Endothelial cell (in vitro differentiated cells): ENCODE measurements around the gene C20orf144. TPM values are rescaled to one million over a fixed set of nuclear protein-coding genes. Genes with fewer than 3 reads are reported as not detected.

Experiments used
- DNase-seq: peaks from one replicate; pipeline ENCODE4 v3.0.0; 2021; ENCODE audit warnings: low spot score
- H3K27ac Mint-ChIP-seq: one replicate; pipeline ENCODE4 v1.8.0; 2021; ENCODE audit warnings: mixed read lengths, inconsistent platforms; ENCODE audit not compliant: unreplicated experiment
- H3K27me3 Mint-ChIP-seq: one replicate; pipeline ENCODE4 v1.8.0; 2021; ENCODE audit warnings: mild to moderate bottlenecking, moderate library complexity, mixed read lengths, inconsistent platforms; ENCODE audit not compliant: unreplicated experiment
- H3K36me3 Mint-ChIP-seq: one replicate; pipeline ENCODE4 v1.8.0; 2021; ENCODE audit warnings: mild to moderate bottlenecking, low read depth, mixed read lengths, inconsistent platforms; ENCODE audit not compliant: unreplicated experiment
- H3K4me1 Mint-ChIP-seq: one replicate; pipeline ENCODE4 v1.8.0; 2021; ENCODE audit warnings: mild to moderate bottlenecking, mixed read lengths, inconsistent platforms; ENCODE audit not compliant: unreplicated experiment
- H3K4me3 Mint-ChIP-seq: one replicate; pipeline ENCODE4 v1.8.0; 2021; ENCODE audit warnings: mild to moderate bottlenecking, mixed read lengths, inconsistent platforms; ENCODE audit not compliant: unreplicated experiment
- H3K9me3 Mint-ChIP-seq: one replicate; pipeline ENCODE4 v1.8.0; 2021; ENCODE audit warnings: mixed read lengths, inconsistent platforms; ENCODE audit not compliant: unreplicated experiment
- CTCF ChIP-seq: fragments of 200-600 bp; sonication (generic); IDR thresholded peaks from one replicate; pipeline ENCODE4 v1.5.0; 2021; ENCODE audit warnings: antibody characterized with exemption; ENCODE audit not compliant: unreplicated experiment
- total RNA-seq: library from RNA; stranded (reverse); fragmentation: NEBNext Ultra II Directional; extraction: Animal tissue kit (Norgen Biotek cat#: 25700); gene quantifications from one replicate; pipeline ENCODE4 v1.2.1, GENCODE V29; 2021; ENCODE audit not compliant: unreplicated experiment

The C20orf144 gene
- total RNA-seq, 1 donor from 2014 or later = not detected

GRCh38 chr20:33687993-33688937 is 26.1 kb downstream of the C20orf144 start:
- no peak overlapping the region for H3K27ac Mint-ChIP-seq
- H3K27me3 Mint-ChIP-seq = peaks cover 3% of the 10 kb centered on the region
- no peaks in the 10 kb centered on the region for H3K9me3 Mint-ChIP-seq
- H3K36me3 Mint-ChIP-seq = no peaks in the 10 kb centered on the region
- no peak overlapping the region for H3K4me3 Mint-ChIP-seq
- no peak for TF ChIP-seq CTCF
- DNase-seq = no peak
- H3K4me1 Mint-ChIP-seq = peaks cover 7% of the 10 kb centered on the region

GRCh38 chr20:33688938-33689424 is 26.9 kb downstream of the C20orf144 start:
- H3K4me1 Mint-ChIP-seq = peaks cover 7% of the 10 kb centered on the region
- no peaks in the 10 kb centered on the region for H3K36me3 Mint-ChIP-seq
- no peak for DNase-seq
- peak overlapping the region; percentile 9 for H3K27ac Mint-ChIP-seq
- no peaks in the 10 kb centered on the region for H3K9me3 Mint-ChIP-seq
- no peak overlapping the region for H3K4me3 Mint-ChIP-seq
- H3K27me3 Mint-ChIP-seq = peaks cover 3% of the 10 kb centered on the region
- TF ChIP-seq CTCF = no peak

GRCh38 chr20:33689493-33689892 is 27.4 kb downstream of the C20orf144 start:
- Mint-ChIP-seq H3K36me3 (no peaks in the 10 kb centered on the region), H3K27me3 (peaks cover 4% of the 10 kb centered on the region), H3K9me3 (no peaks in the 10 kb centered on the region), H3K27ac (no peak overlapping the region), H3K4me3 (no peak overlapping the region), H3K4me1 (peaks cover 12% of the 10 kb centered on the region)
- TF ChIP-seq CTCF = no peak
- DNase-seq = no peak

GRCh38 chr20:33689973-33690372 is 27.8 kb downstream of the C20orf144 start:
- no peak overlapping the region for H3K27ac Mint-ChIP-seq
- peaks cover 13% of the 10 kb centered on the region for H3K4me1 Mint-ChIP-seq
- peaks cover 4% of the 10 kb centered on the region for H3K27me3 Mint-ChIP-seq
- H3K9me3 Mint-ChIP-seq = no peaks in the 10 kb centered on the region
- no peak for TF ChIP-seq CTCF
- DNase-seq = no peak
- no peaks in the 10 kb centered on the region for H3K36me3 Mint-ChIP-seq
- H3K4me3 Mint-ChIP-seq = no peak overlapping the region

GRCh38 chr20:33693289-33693688 is 31.2 kb downstream of the C20orf144 start:
- H3K27ac Mint-ChIP-seq = no peak overlapping the region

More at GRCh38 chr20:33693289-33693688, 31.2 kb downstream of the C20orf144 start:
- Mint-ChIP-seq H3K9me3 (no peaks in the 10 kb centered on the region), H3K36me3 (peaks cover 8% of the 10 kb centered on the region), H3K4me3 (no peak overlapping the region), H3K27me3 (peaks cover 3% of the 10 kb centered on the region), H3K4me1 (peaks cover 9% of the 10 kb centered on the region)
- no peak for TF ChIP-seq CTCF
- DNase-seq = no peak
